Endodermal cell (in vitro differentiated cells): ENCODE results near the gene DAPK2. TPM values are rescaled to one million over a fixed set of nuclear protein-coding genes. Genes with fewer than 3 reads are reported as not detected.

Experiments used
- DNase-seq: peaks from one replicate; pipeline ENCODE4 v3.0.0-alpha.2; 2017
- H3K27ac ChIP-seq: 2 replicates; pipeline ENCODE4 v1.5.1; 2013; ENCODE audit warnings: mild to moderate bottlenecking, low read depth, low read length, moderate library complexity
- H3K27me3 ChIP-seq: 2 replicates; pipeline ENCODE4 v1.6.1; 2013; ENCODE audit warnings: mild to moderate bottlenecking, low read length, moderate library complexity; ENCODE audit not compliant: insufficient read depth, control insufficient read depth, poor library complexity, severe bottlenecking
- H3K36me3 ChIP-seq: 2 replicates; pipeline ENCODE4 v1.7.0; 2013; ENCODE audit warnings: mild to moderate bottlenecking, low read length, moderate library complexity; ENCODE audit not compliant: control insufficient read depth, insufficient read depth
- H3K4me1 ChIP-seq: one replicate; pipeline ENCODE4 v1.7.0; 2013; ENCODE audit warnings: low read length; ENCODE audit not compliant: control insufficient read depth, insufficient read depth
- H3K4me3 ChIP-seq: 2 replicates; pipeline ENCODE4 v1.5.1; 2013; ENCODE audit warnings: mild to moderate bottlenecking, low read length, moderate library complexity
- H3K9ac ChIP-seq: 2 replicates; pipeline ENCODE4 v1.6.1; 2013; ENCODE audit warnings: mild to moderate bottlenecking, low read length, moderate library complexity; ENCODE audit not compliant: poor library complexity, severe bottlenecking; ENCODE audit errors: extremely low read depth
- H3K9me3 ChIP-seq: 2 replicates; pipeline ENCODE4 v1.6.1; 2013; ENCODE audit warnings: mild to moderate bottlenecking, low read length, moderate library complexity; ENCODE audit not compliant: control insufficient read depth
- H3K27ac Mint-ChIP-seq: 2 replicates; pipeline ENCODE4 v1.8.0; 2020; ENCODE audit warnings: mixed read lengths
- H3K27me3 Mint-ChIP-seq: 2 replicates; pipeline ENCODE4 v1.8.0; 2021; ENCODE audit warnings: mild to moderate bottlenecking, mixed read lengths; ENCODE audit not compliant: insufficient read depth
- H3K36me3 Mint-ChIP-seq: 2 replicates; pipeline ENCODE4 v1.8.0; 2020; ENCODE audit warnings: low read depth, mixed read lengths
- H3K4me1 Mint-ChIP-seq: 2 replicates; pipeline ENCODE4 v1.8.0; 2020; ENCODE audit warnings: mixed read lengths
- H3K4me3 Mint-ChIP-seq: 2 replicates; pipeline ENCODE4 v1.8.0; 2020; ENCODE audit warnings: mild to moderate bottlenecking, moderate library complexity, mixed read lengths
- H3K9me3 Mint-ChIP-seq: 2 replicates; pipeline ENCODE4 v1.8.0; 2020; ENCODE audit warnings: mild to moderate bottlenecking, mixed read lengths
- CTCF ChIP-seq: fragments of 200-600 bp; sonication (generic); conservative IDR thresholded peaks from 2 replicates; pipeline ENCODE4 v1.5.0; 2021; ENCODE audit warnings: antibody characterized with exemption, mild to moderate bottlenecking
- WGBS, 2 experiments: methylation state at CpG; one replicate each; pipeline versions ENCODE4 v1.1.5 to v1.1.7; 2013; ENCODE audit warnings: missing lambda C conversion rate in 2 of 2, mixed read lengths in 1 of 2; ENCODE audit not compliant: insufficient coverage in 1 of 2, insufficient read length in 1 of 2; 5-methylcytosine and 5-hydroxymethylcytosine counted together
- total RNA-seq, 2 donors: library from RNA; stranded (reverse); fragmentation: NEBNext Ultra II Directional in 1 of 2; extraction: Animal tissue kit (Norgen Biotek cat#: 25700) in 1 of 2; gene quantifications; 2 replicates in 1 of 2; 3 replicates in 1 of 2; pipeline ENCODE4 v1.2.1, GENCODE V29; 2021

DAPK2 gene
- total RNA-seq, 2 donors from 2014 or later: 2.4 to 2.6 TPM

GRCh38 chr15:63984331-63984730, 62.0 kb downstream of the DAPK2 start:
- no peaks in the 10 kb centered on the region for H3K36me3 ChIP-seq
- no peak overlapping the region for H3K27ac Mint-ChIP-seq
- H3K36me3 Mint-ChIP-seq: no peaks in the 10 kb centered on the region
- no peaks in the 10 kb centered on the region for H3K9me3 ChIP-seq
- no peak overlapping the region for H3K4me3 ChIP-seq
- H3K27ac ChIP-seq: no peak overlapping the region
- H3K4me1 Mint-ChIP-seq: no peaks in the 10 kb centered on the region
- H3K4me1 ChIP-seq: no peaks in the 10 kb centered on the region
- WGBS, 2 experiments: 95 to 96% methylated on average over 3 of the region's 3 CpGs
- no peaks in the 10 kb centered on the region for H3K27me3 Mint-ChIP-seq
- no peak for DNase-seq
- H3K9me3 Mint-ChIP-seq: no peaks in the 10 kb centered on the region
- H3K27me3 ChIP-seq: no peaks in the 10 kb centered on the region
- TF ChIP-seq CTCF: no peak
- no peak overlapping the region for H3K9ac ChIP-seq
- no peak overlapping the region for H3K4me3 Mint-ChIP-seq

- H3K9me3 Mint-ChIP-seq: no peaks in the 10 kb centered on the region
- Histone ChIP-seq H3K27me3 (no peaks in the 10 kb centered on the region), H3K36me3 (no peaks in the 10 kb centered on the region), H3K9me3 (no peaks in the 10 kb centered on the region), H3K27ac (no peak overlapping the region), H3K4me1 (peaks cover 4% of the 10 kb centered on the region), H3K4me3 (no peak overlapping the region), H3K9ac (no peak overlapping the region)
- 93 to 95% methylated on average over 12 to 19 of the region's 19 CpGs for WGBS, 2 experiments
- peak; percentile 60 for DNase-seq
- no peaks in the 10 kb centered on the region for H3K36me3 Mint-ChIP-seq
- no peak overlapping the region for H3K27ac Mint-ChIP-seq
- H3K27me3 Mint-ChIP-seq: no peaks in the 10 kb centered on the region
- peak; percentile 59 for TF ChIP-seq CTCF
- no peak overlapping the region for H3K4me3 Mint-ChIP-seq
- peaks cover 11% of the 10 kb centered on the region for H3K4me1 Mint-ChIP-seq
Observed at GRCh38 chr15:63983061-63983711, 63.1 kb downstream of the DAPK2 start.

DNA sequence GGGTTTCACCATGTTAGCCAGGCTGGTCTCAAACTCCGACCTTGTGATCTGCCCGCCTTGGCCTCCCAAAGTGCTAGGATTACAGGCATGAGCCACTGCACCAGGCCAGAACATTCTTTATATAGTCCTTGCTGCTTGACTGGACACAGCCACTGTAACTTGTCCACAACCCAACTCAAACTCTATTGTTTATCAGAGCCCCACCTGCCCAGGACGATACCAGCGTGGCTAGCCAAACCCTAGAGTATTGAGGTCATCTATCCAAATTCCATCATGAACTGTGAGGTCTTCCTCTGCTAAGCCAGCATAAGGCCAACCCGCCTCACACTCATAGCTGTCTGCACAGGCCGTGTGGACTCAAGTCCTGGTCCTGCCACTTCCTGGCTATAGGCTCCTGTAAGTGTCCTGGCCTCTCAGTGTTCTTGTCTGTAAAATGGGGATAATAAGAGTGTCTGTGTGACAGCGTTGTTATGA, 63.9 kb downstream of the DAPK2 start:
- no peaks in the 10 kb centered on the region for H3K9me3 Mint-ChIP-seq
- 85 to 92% methylated on average over 6 to 7 of the region's 7 CpGs for WGBS, 2 experiments
- no peak overlapping the region for H3K27ac Mint-ChIP-seq
- H3K36me3 ChIP-seq: no peaks in the 10 kb centered on the region
- no peaks in the 10 kb centered on the region for H3K36me3 Mint-ChIP-seq
- no peak for DNase-seq
- peaks cover 11% of the 10 kb centered on the region for H3K4me1 Mint-ChIP-seq
- H3K4me1 ChIP-seq: peaks cover 4% of the 10 kb centered on the region
- no peaks in the 10 kb centered on the region for H3K9me3 ChIP-seq
- no peak overlapping the region for H3K4me3 Mint-ChIP-seq
- no peaks in the 10 kb centered on the region for H3K27me3 Mint-ChIP-seq
- no peak overlapping the region for H3K27ac ChIP-seq
- no peak for TF ChIP-seq CTCF
- no peak overlapping the region for H3K9ac ChIP-seq
- H3K27me3 ChIP-seq: no peaks in the 10 kb centered on the region
- no peak overlapping the region for H3K4me3 ChIP-seq
